Panc1 (cell line): ENCODE data around the gene RPS6KA4. TPM values are rescaled to one million over a fixed set of nuclear protein-coding genes. Genes with fewer than 3 reads are reported as not detected.

Experiments
- ATAC-seq: fragments of 200-7000 bp; cut with Tn5 transposase; 2 replicates; pipeline ENCODE4 v1.9.1; 2020; ENCODE audit warnings: mild to moderate bottlenecking, moderate library complexity
- BruUV-seq: library from RNA; stranded (reverse); fragments of 400-500 nt; replicated peaks from 2 replicates; lab custom pipeline; 2021; lab: Mats Ljungman, UMichigan
- CTCF ChIA-PET: fragments of 300-600 bp; sonication (Branson Sonifier 250); formaldehyde crosslinking; loops from one replicate; lab custom pipeline; 2022; ENCODE audit warnings: antibody characterized with exemption; lab: Charles Lee
- POLR2A ChIA-PET: fragments of 300-600 bp; sonication (Branson Sonifier 250); formaldehyde crosslinking; loops from one replicate; lab custom pipeline; 2022; ENCODE audit warnings: antibody characterized with exemption; lab: Charles Lee
- DNase-seq: peaks from one replicate; pipeline ENCODE4 v3.0.0-alpha.2; 2010; ENCODE audit warnings: low read depth, low spot score
- H3K27ac ChIP-seq: 2 replicates; pipeline ENCODE4 v1.5.1; 2011; ENCODE audit warnings: mild to moderate bottlenecking, low read length, inconsistent platforms
- H3K27me3 ChIP-seq: fragments of 200-500 bp; sonication (Bioruptor generic); 2 replicates; pipeline ENCODE4 v1.6.0; 2014; ENCODE audit warnings: low read length, inconsistent platforms; ENCODE audit not compliant: control insufficient read depth, insufficient read depth
- H3K36me3 ChIP-seq: fragments of 200-500 bp; sonication (Bioruptor generic); 2 replicates; pipeline ENCODE4 v1.5.1; 2014; ENCODE audit warnings: inconsistent platforms, mild to moderate bottlenecking, low read length, moderate library complexity; ENCODE audit not compliant: control insufficient read depth, insufficient read depth
- H3K4me1 ChIP-seq: 2 replicates; pipeline ENCODE4 v1.5.1; 2011; ENCODE audit warnings: inconsistent platforms, mild to moderate bottlenecking, low read length, moderate library complexity; ENCODE audit not compliant: control insufficient read depth, insufficient read depth
- H3K4me3 ChIP-seq, 2 experiments: 2 replicates each; pipeline ENCODE4 v1.5.1; 2011 to 2012; ENCODE audit warnings: low read depth in 2 of 2, low read length in 2 of 2, mild to moderate bottlenecking in 2 of 2, inconsistent platforms in 1 of 2, moderate library complexity in 1 of 2
- H3K9me3 ChIP-seq: fragments of 200-500 bp; sonication (Bioruptor generic); 2 replicates; pipeline ENCODE4 v1.5.1; 2014; ENCODE audit warnings: low read depth, mild to moderate bottlenecking, inconsistent platforms, low read length, moderate library complexity; ENCODE audit not compliant: control insufficient read depth, insufficient read depth
- POLR2AphosphoS5 ChIP-seq: IDR thresholded peaks from 2 replicates; pipeline ENCODE4 v1.6.1; 2012; ENCODE audit warnings: mild to moderate bottlenecking, low read depth, low read length, moderate library complexity
- REST ChIP-seq, 2 experiments: IDR thresholded peaks; 2 replicates each; pipeline ENCODE4 v1.6.1; 2011 to 2012; ENCODE audit warnings: low read depth in 2 of 2, control low read depth in 1 of 2, low read length in 1 of 2, mild to moderate bottlenecking in 1 of 2, moderate library complexity in 1 of 2; ENCODE audit not compliant: insufficient read depth in 1 of 2
- SIN3A ChIP-seq: IDR thresholded peaks from 2 replicates; pipeline ENCODE4 v1.6.1; 2012; ENCODE audit warnings: low read depth, mild to moderate bottlenecking, low read length, moderate library complexity, borderline replicate concordance; ENCODE audit not compliant: insufficient read depth
- TCF7L2 ChIP-seq: IDR thresholded peaks from 2 replicates; pipeline ENCODE4 v1.6.1; 2011; ENCODE audit warnings: mild to moderate bottlenecking, low read depth, low read length, inconsistent platforms
- in situ Hi-C: cut with HindIII; loops from 2 replicates; pipeline ENCODE4 v1.10.0; 2016; ENCODE audit warnings: low sequenced_read_pairs, low pct_unique_long_range_greater_than_20kb
- intact Hi-C: fragments of 100-400 bp; cut with micrococcal nuclease; formaldehyde crosslinking; loops from one replicate; pipeline ENCODE4 v1.10.0; 2022; ENCODE audit not compliant: unreplicated experiment
- total RNA-seq: library from RNA; stranded (reverse); gene quantifications from one replicate; pipeline ENCODE4 v1.2.1, GENCODE V29; 2021; ENCODE audit not compliant: unreplicated experiment
- TF ChIP-seq, protein P1 (sequence below): fragments of 450-650 bp; IDR thresholded peaks from 2 replicates; pipeline ENCODE4 v1.5.1; 2017; ENCODE audit warnings: mild to moderate bottlenecking

RPS6KA4 gene
- total RNA-seq, 1 experiment from 2014 or later, result 74.0 TPM

- in situ Hi-C loops, result no loop called here
- no TSS peak for BruUV-seq
- CTCF ChIA-PET, result interaction anchor here (0.5 to 1.4 kb wide), 4 partner anchors 41 to 295 kb away, joined by 5 to 12 read pairs (median 7); no protein-coding TSS in a partner anchor
- POLR2A ChIA-PET, result interaction anchor here (0.6 kb wide), 1 partner anchor 56 kb away, joined by 7 read pairs; no protein-coding TSS in a partner anchor
- peaks cover 2% of the 10 kb centered on the region; the same call in 1 of the 2 replicates for H3K36me3 ChIP-seq
- H3K4me1 ChIP-seq, result peaks cover 16% of the 10 kb centered on the region
- no peaks in the 10 kb centered on the region for H3K9me3 ChIP-seq
- DNase-seq (no peak), ATAC-seq (no peak)
- H3K27me3 ChIP-seq, result no peaks in the 10 kb centered on the region
- H3K27ac ChIP-seq, result no peak overlapping the region
- TF ChIP-seq TCF7L2 (no peak), POLR2AphosphoS5 (no peak), REST (IDR thresholded peaks at IDR 0.05; ENCODE audit: insufficient read depth in 1 of 2, low read depth in 2 of 2, low read length in 1 of 2) (no peak), SIN3A (no peak)
- TF ChIP-seq, protein P1, sequence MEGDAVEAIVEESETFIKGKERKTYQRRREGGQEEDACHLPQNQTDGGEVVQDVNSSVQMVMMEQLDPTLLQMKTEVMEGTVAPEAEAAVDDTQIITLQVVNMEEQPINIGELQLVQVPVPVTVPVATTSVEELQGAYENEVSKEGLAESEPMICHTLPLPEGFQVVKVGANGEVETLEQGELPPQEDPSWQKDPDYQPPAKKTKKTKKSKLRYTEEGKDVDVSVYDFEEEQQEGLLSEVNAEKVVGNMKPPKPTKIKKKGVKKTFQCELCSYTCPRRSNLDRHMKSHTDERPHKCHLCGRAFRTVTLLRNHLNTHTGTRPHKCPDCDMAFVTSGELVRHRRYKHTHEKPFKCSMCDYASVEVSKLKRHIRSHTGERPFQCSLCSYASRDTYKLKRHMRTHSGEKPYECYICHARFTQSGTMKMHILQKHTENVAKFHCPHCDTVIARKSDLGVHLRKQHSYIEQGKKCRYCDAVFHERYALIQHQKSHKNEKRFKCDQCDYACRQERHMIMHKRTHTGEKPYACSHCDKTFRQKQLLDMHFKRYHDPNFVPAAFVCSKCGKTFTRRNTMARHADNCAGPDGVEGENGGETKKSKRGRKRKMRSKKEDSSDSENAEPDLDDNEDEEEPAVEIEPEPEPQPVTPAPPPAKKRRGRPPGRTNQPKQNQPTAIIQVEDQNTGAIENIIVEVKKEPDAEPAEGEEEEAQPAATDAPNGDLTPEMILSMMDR, result no peak
- H3K4me3 ChIP-seq, result no peak overlapping the region
- intact Hi-C loops, result no loop called here
These were observed 45.3 kb upstream of the RPS6KA4 start for GRCh38 chr11:64313491-64314145.

- TF ChIP-seq TCF7L2 (no peak), REST (IDR thresholded peaks at IDR 0.05; ENCODE audit: insufficient read depth in 1 of 2, low read depth in 2 of 2, low read length in 1 of 2) (no peak), SIN3A (no peak), POLR2AphosphoS5 (no peak)
- TF ChIP-seq, protein P1, result no peak; the same call in 1 of the 2 replicates
- H3K9me3 ChIP-seq, result no peaks in the 10 kb centered on the region
- CTCF ChIA-PET, result interaction anchor here (0.8 to 1.4 kb wide), 2 partner anchors 38 to 43 kb away, joined by 3 to 6 read pairs; no protein-coding TSS in a partner anchor
- no TSS peak for BruUV-seq
- H3K4me3 ChIP-seq, result no peak overlapping the region
- ATAC-seq, result no peak
- POLR2A ChIA-PET, result interaction anchor here (0.6 kb wide), 1 partner anchor 57 kb away, joined by 7 read pairs; no protein-coding TSS in a partner anchor
- H3K4me1 ChIP-seq, result peaks cover 22% of the 10 kb centered on the region
- peaks cover 2% of the 10 kb centered on the region; the same call in 1 of the 2 replicates for H3K36me3 ChIP-seq
- H3K27ac ChIP-seq, result peak overlapping the region; percentile 32; the same call in 1 of the 2 replicates
- DNase-seq, result no peak
- in situ Hi-C loops, result no loop called here
- intact Hi-C loops, result no loop called here
- H3K27me3 ChIP-seq, result no peaks in the 10 kb centered on the region
These were observed 44.7 kb upstream of the RPS6KA4 start for GRCh38 chr11:64314146-64314804.
